ENCODE data around the gene TCAF2.
"Not testable (repeated sequence)": the region's sequence is repeated elsewhere in the genome, so short reads cannot be mapped to it uniquely, and the experiment has no call there.

Gene TCAF2

GRCh38 chr7:143633013-143633618 lies 12.3 kb downstream of the TCAF2 start:
- DNase-seq; H3K27ac ChIP-seq; in situ Hi-C loops (cut with HindIII; ENCODE audit: low pct_ligation_motif_present, low sequenced_read_pairs); H3K4me3 ChIP-seq (ENCODE audit: low read depth, low read length); H3K36me3 ChIP-seq (replicated peaks); H3K27me3 ChIP-seq (replicated peaks): not testable (repeated sequence)

- DNase-seq; H3K4me3 ChIP-seq (ENCODE audit: low read depth, low read length); H3K27me3 ChIP-seq (replicated peaks); in situ Hi-C loops (cut with HindIII; ENCODE audit: low pct_ligation_motif_present, low sequenced_read_pairs); H3K36me3 ChIP-seq (replicated peaks); H3K27ac ChIP-seq: not testable (repeated sequence)
Measured at GRCh38 chr7:143635364-143636240, 14.8 kb downstream of the TCAF2 start.

- in situ Hi-C loops (cut with HindIII; ENCODE audit: low pct_ligation_motif_present, low sequenced_read_pairs); H3K4me3 ChIP-seq (ENCODE audit: low read depth, low read length); DNase-seq; H3K27ac ChIP-seq; H3K27me3 ChIP-seq (replicated peaks); H3K36me3 ChIP-seq (replicated peaks): not testable (repeated sequence)
Measured at GRCh38 chr7:143639372-143639771, 18.6 kb downstream of the TCAF2 start.

GRCh38 chr7:143640528-143641189 lies 19.9 kb downstream of the TCAF2 start:
- H3K27ac ChIP-seq; H3K4me3 ChIP-seq (ENCODE audit: low read depth, low read length); H3K36me3 ChIP-seq (replicated peaks); H3K27me3 ChIP-seq (replicated peaks); in situ Hi-C loops (cut with HindIII; ENCODE audit: low pct_ligation_motif_present, low sequenced_read_pairs); DNase-seq: not testable (repeated sequence)

- H3K4me3 ChIP-seq (ENCODE audit: low read depth, low read length); H3K36me3 ChIP-seq (replicated peaks); in situ Hi-C loops (cut with HindIII; ENCODE audit: low pct_ligation_motif_present, low sequenced_read_pairs); H3K27me3 ChIP-seq (replicated peaks); H3K27ac ChIP-seq; DNase-seq: not testable (repeated sequence)
Measured at GRCh38 chr7:143646598-143646997, 25.8 kb downstream of the TCAF2 start.

- DNase-seq; H3K4me3 ChIP-seq (ENCODE audit: low read depth, low read length); in situ Hi-C loops (cut with HindIII; ENCODE audit: low pct_ligation_motif_present, low sequenced_read_pairs); H3K36me3 ChIP-seq (replicated peaks); H3K27ac ChIP-seq; H3K27me3 ChIP-seq (replicated peaks): not testable (repeated sequence)
Measured at GRCh38 chr7:143649902-143650301, 29.1 kb downstream of the TCAF2 start.

- in situ Hi-C loops (cut with HindIII; ENCODE audit: low pct_ligation_motif_present, low sequenced_read_pairs); DNase-seq; H3K4me3 ChIP-seq (ENCODE audit: low read depth, low read length); H3K27me3 ChIP-seq (replicated peaks); H3K36me3 ChIP-seq (replicated peaks); H3K27ac ChIP-seq: not testable (repeated sequence)
Measured at GRCh38 chr7:143650447-143650846, 29.7 kb downstream of the TCAF2 start.
